Muscle layer of duodenum (tissue), 2 donors: ENCODE data around the gene EFEMP1.

Source experiments
- H3K27ac ChIP-seq: one replicate; pipeline ENCODE4 v1.7.0; 2013; ENCODE audit warnings: mild to moderate bottlenecking, low read length
- H3K27me3 ChIP-seq: one replicate; pipeline ENCODE4 v1.7.0; 2013; ENCODE audit warnings: low read depth, mild to moderate bottlenecking, control low read depth, low read length
- H3K36me3 ChIP-seq, 2 donors: one replicate each; pipeline ENCODE4 v1.7.0; 2013; ENCODE audit warnings: low read length in 2 of 2, control low read depth in 1 of 2, mild to moderate bottlenecking in 1 of 2; ENCODE audit not compliant: insufficient read depth in 2 of 2, control insufficient read depth in 1 of 2
- H3K4me1 ChIP-seq, 2 donors: one replicate each; pipeline ENCODE4 v1.7.0; 2013; ENCODE audit warnings: low read length in 2 of 2, mild to moderate bottlenecking in 2 of 2, control low read depth in 1 of 2, moderate library complexity in 1 of 2; ENCODE audit not compliant: insufficient read depth in 2 of 2, control insufficient read depth in 1 of 2
- H3K4me3 ChIP-seq, 2 donors: one replicate each; pipeline ENCODE4 v1.7.0; 2013; ENCODE audit warnings: low read length in 2 of 2, low read depth in 1 of 2, mild to moderate bottlenecking in 1 of 2
- H3K9me3 ChIP-seq, 2 donors: one replicate each; pipeline ENCODE4 v1.7.0; 2013; ENCODE audit warnings: low read length in 2 of 2, control low read depth in 1 of 2, mild to moderate bottlenecking in 1 of 2; ENCODE audit not compliant: control insufficient read depth in 1 of 2
- donor health status: healthy.

Gene EFEMP1

GRCh38 chr2:55882954-55883353 is 40.6 kb downstream of the EFEMP1 start:
- Histone ChIP-seq H3K27ac (no peak overlapping the region), H3K4me3 (no peak overlapping the region), H3K27me3 (no peaks in the 10 kb centered on the region), H3K4me1 (no peaks in the 10 kb centered on the region), H3K36me3 (peaks cover 0 to 6% of the 10 kb centered on the region in 2 donors), H3K9me3 (no peaks in the 10 kb centered on the region)

- Histone ChIP-seq H3K4me3 (no peak overlapping the region), H3K27ac (no peak overlapping the region), H3K9me3 (no peaks in the 10 kb centered on the region), H3K36me3 (peaks cover 0 to 9% of the 10 kb centered on the region in 2 donors), H3K27me3 (no peaks in the 10 kb centered on the region), H3K4me1 (no peaks in the 10 kb centered on the region)
Observed at GRCh38 chr2:55880416-55881143, 43.0 kb downstream of the EFEMP1 start.

GRCh38 chr2:55879976-55880375 is 43.6 kb downstream of the EFEMP1 start:
- H3K27ac ChIP-seq: no peak overlapping the region
- no peaks in the 10 kb centered on the region for H3K4me1 ChIP-seq
- H3K27me3 ChIP-seq: no peaks in the 10 kb centered on the region
- H3K36me3 ChIP-seq: peaks cover 0 to 6% of the 10 kb centered on the region in 2 donors
- H3K4me3 ChIP-seq: no peak overlapping the region
- H3K9me3 ChIP-seq: no peaks in the 10 kb centered on the region

GRCh38 chr2:55877087-55877436 is 46.5 kb downstream of the EFEMP1 start:
- Histone ChIP-seq H3K27me3 (no peaks in the 10 kb centered on the region), H3K9me3 (no peaks in the 10 kb centered on the region), H3K4me3 (no peak overlapping the region), H3K36me3 (peaks cover 0 to 3% of the 10 kb centered on the region in 2 donors), H3K27ac (no peak overlapping the region), H3K4me1 (no peaks in the 10 kb centered on the region)

GRCh38 chr2:55876429-55877086 is 47.0 kb downstream of the EFEMP1 start:
- no peaks in the 10 kb centered on the region for H3K4me1 ChIP-seq

GRCh38 chr2:55875434-55876135 is 48.0 kb downstream of the EFEMP1 start:
- peaks cover 0 to 3% of the 10 kb centered on the region in 2 donors for H3K36me3 ChIP-seq

More at GRCh38 chr2:55876429-55877086, 47.0 kb downstream of the EFEMP1 start:
- no peaks in the 10 kb centered on the region for H3K27me3 ChIP-seq
- H3K4me3 ChIP-seq: no peak overlapping the region
- no peaks in the 10 kb centered on the region for H3K9me3 ChIP-seq
- H3K36me3 ChIP-seq: peaks cover 0 to 3% of the 10 kb centered on the region in 2 donors
- H3K27ac ChIP-seq: no peak overlapping the region

GRCh38 chr2:55874338-55874737 is 49.2 kb downstream of the EFEMP1 start:
- Histone ChIP-seq H3K4me1 (no peaks in the 10 kb centered on the region), H3K9me3 (no peaks in the 10 kb centered on the region), H3K27me3 (no peaks in the 10 kb centered on the region), H3K4me3 (no peak overlapping the region), H3K27ac (no peak overlapping the region), H3K36me3 (peaks cover 0 to 3% of the 10 kb centered on the region in 2 donors)

More at GRCh38 chr2:55875434-55876135, 48.0 kb downstream of the EFEMP1 start:
- no peaks in the 10 kb centered on the region for H3K27me3 ChIP-seq
- H3K27ac ChIP-seq: no peak overlapping the region
- no peak overlapping the region for H3K4me3 ChIP-seq
- H3K4me1 ChIP-seq: no peaks in the 10 kb centered on the region
- no peaks in the 10 kb centered on the region for H3K9me3 ChIP-seq

GRCh38 chr2:55871637-55872036 is 51.9 kb downstream of the EFEMP1 start:
- Histone ChIP-seq H3K9me3 (no peaks in the 10 kb centered on the region), H3K27me3 (no peaks in the 10 kb centered on the region), H3K4me3 (no peak overlapping the region), H3K36me3 (no peaks in the 10 kb centered on the region), H3K27ac (no peak overlapping the region), H3K4me1 (no peaks in the 10 kb centered on the region)

- H3K27ac ChIP-seq: no peak overlapping the region
- H3K4me1 ChIP-seq: no peaks in the 10 kb centered on the region
- no peaks in the 10 kb centered on the region for H3K9me3 ChIP-seq
- H3K36me3 ChIP-seq: no peaks in the 10 kb centered on the region
- H3K4me3 ChIP-seq: no peak overlapping the region
- H3K27me3 ChIP-seq: no peaks in the 10 kb centered on the region
Observed at GRCh38 chr2:55869637-55870325, 53.8 kb downstream of the EFEMP1 start.

GRCh38 chr2:55865096-55865835 is 58.3 kb downstream of the EFEMP1 start:
- Histone ChIP-seq H3K4me1 (no peaks in the 10 kb centered on the region), H3K27me3 (no peaks in the 10 kb centered on the region), H3K4me3 (no peak overlapping the region), H3K36me3 (no peaks in the 10 kb centered on the region), H3K27ac (no peak overlapping the region), H3K9me3 (no peaks in the 10 kb centered on the region)
